HepG2 (cell line): Measurements from ENCODE around the gene HSPA5.

Source experiments
- CHCHD3 ChIP-seq: sonication (generic); formaldehyde crosslinking; IDR thresholded peaks from 2 replicates; pipeline ENCODE4 v1.8.0; 2022; ENCODE audit warnings: mild to moderate bottlenecking, missing genetic modification reagents, moderate library complexity
- FOSL2 ChIP-seq: sonication (generic); formaldehyde crosslinking; IDR thresholded peaks from 2 replicates; pipeline ENCODE4 v1.4.0; 2020; ENCODE audit warnings: missing genetic modification reagents
- KDM2A ChIP-seq: sonication (generic); formaldehyde crosslinking; IDR thresholded peaks from 2 replicates; pipeline ENCODE4 v1.4.0; 2020; ENCODE audit warnings: low read depth, missing genetic modification reagents, borderline replicate concordance
- NFIC ChIP-seq: IDR thresholded peaks from 2 replicates; pipeline ENCODE4 v1.6.1; 2012; ENCODE audit warnings: mild to moderate bottlenecking, low read length, inconsistent platforms
- POLR2AphosphoS5 ChIP-seq: IDR thresholded peaks from 2 replicates; pipeline ENCODE4 v1.6.1; 2012; ENCODE audit warnings: low read depth, low read length
- RBFOX2 ChIP-seq: fragments of 200-400 bp; formaldehyde crosslinking; IDR thresholded peaks from 2 replicates; pipeline ENCODE4 v1.6.1; 2017; ENCODE audit warnings: low read depth, mild to moderate bottlenecking, low read length
- RBM39 ChIP-seq: fragments of 200-400 bp; formaldehyde crosslinking; IDR thresholded peaks from one replicate; pipeline ENCODE4 v1.6.1; 2018; ENCODE audit warnings: antibody characterized with exemption, mild to moderate bottlenecking, low read depth, low read length; ENCODE audit not compliant: poor library complexity, severe bottlenecking
- TARDBP ChIP-seq: sonication (generic); formaldehyde crosslinking; IDR thresholded peaks from 2 replicates; pipeline ENCODE4 v1.8.0; 2022; ENCODE audit warnings: mild to moderate bottlenecking, missing genetic modification reagents
- ZC3H13 ChIP-seq: sonication (generic); formaldehyde crosslinking; IDR thresholded peaks from 2 replicates; pipeline ENCODE4 v1.8.1; 2023; ENCODE audit warnings: mild to moderate bottlenecking, missing genetic modification reagents, moderate library complexity
- ZNF335 ChIP-seq: sonication (generic); formaldehyde crosslinking; IDR thresholded peaks from 2 replicates; pipeline ENCODE4 v1.4.0; 2020; ENCODE audit warnings: missing genetic modification reagents
- TF ChIP-seq, protein P1 (sequence below): sonication (generic); formaldehyde crosslinking; IDR thresholded peaks from 2 replicates; pipeline ENCODE4 v1.5.0; 2020; ENCODE audit warnings: mild to moderate bottlenecking, missing genetic modification reagents, moderate library complexity
- TF ChIP-seq, protein P2 (sequence below): IDR thresholded peaks from 2 replicates; pipeline ENCODE4 v1.6.1; 2016; ENCODE audit warnings: low read depth

- TF ChIP-seq, protein P1, sequence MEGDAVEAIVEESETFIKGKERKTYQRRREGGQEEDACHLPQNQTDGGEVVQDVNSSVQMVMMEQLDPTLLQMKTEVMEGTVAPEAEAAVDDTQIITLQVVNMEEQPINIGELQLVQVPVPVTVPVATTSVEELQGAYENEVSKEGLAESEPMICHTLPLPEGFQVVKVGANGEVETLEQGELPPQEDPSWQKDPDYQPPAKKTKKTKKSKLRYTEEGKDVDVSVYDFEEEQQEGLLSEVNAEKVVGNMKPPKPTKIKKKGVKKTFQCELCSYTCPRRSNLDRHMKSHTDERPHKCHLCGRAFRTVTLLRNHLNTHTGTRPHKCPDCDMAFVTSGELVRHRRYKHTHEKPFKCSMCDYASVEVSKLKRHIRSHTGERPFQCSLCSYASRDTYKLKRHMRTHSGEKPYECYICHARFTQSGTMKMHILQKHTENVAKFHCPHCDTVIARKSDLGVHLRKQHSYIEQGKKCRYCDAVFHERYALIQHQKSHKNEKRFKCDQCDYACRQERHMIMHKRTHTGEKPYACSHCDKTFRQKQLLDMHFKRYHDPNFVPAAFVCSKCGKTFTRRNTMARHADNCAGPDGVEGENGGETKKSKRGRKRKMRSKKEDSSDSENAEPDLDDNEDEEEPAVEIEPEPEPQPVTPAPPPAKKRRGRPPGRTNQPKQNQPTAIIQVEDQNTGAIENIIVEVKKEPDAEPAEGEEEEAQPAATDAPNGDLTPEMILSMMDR (CRISPR knock-in tag) = no peak
- TF ChIP-seq FOSL2 (CRISPR knock-in tag) = no peak
- TF ChIP-seq CHCHD3 (CRISPR knock-in tag) = no peak
- TF ChIP-seq RBM39 = no peak
- no peak for TF ChIP-seq NFIC
- no peak for TF ChIP-seq KDM2A
- TF ChIP-seq, protein P2, sequence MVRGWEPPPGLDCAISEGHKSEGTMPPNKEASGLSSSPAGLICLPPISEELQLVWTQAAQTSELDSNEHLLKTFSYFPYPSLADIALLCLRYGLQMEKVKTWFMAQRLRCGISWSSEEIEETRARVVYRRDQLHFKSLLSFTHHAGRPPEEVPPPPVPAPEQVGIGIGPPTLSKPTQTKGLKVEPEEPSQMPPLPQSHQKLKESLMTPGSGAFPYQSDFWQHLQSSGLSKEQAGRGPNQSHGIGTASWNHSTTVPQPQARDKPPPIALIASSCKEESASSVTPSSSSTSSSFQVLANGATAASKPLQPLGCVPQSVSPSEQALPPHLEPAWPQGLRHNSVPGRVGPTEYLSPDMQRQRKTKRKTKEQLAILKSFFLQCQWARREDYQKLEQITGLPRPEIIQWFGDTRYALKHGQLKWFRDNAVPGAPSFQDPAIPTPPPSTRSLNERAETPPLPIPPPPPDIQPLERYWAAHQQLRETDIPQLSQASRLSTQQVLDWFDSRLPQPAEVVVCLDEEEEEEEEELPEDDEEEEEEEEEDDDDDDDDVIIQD (CRISPR knock-in tag) = no peak
- no peak for TF ChIP-seq ZC3H13 (CRISPR knock-in tag)
- TF ChIP-seq ZNF335 (CRISPR knock-in tag) = no peak
- no peak for TF ChIP-seq POLR2AphosphoS5
- no peak for TF ChIP-seq RBFOX2
- TF ChIP-seq TARDBP = no peak
These were observed 13.1 kb upstream of the HSPA5 start for GRCh38 chr9:125254231-125254630.
